Measurements from ENCODE around the gene DAW1. TPM values are rescaled to one million over a fixed set of nuclear protein-coding genes. Genes with fewer than 3 reads are reported as not detected.

Gene DAW1
- total and polyA plus RNA-seq, 2 experiments from 2014 or later: 0.81 to 2.1 TPM

DNA sequence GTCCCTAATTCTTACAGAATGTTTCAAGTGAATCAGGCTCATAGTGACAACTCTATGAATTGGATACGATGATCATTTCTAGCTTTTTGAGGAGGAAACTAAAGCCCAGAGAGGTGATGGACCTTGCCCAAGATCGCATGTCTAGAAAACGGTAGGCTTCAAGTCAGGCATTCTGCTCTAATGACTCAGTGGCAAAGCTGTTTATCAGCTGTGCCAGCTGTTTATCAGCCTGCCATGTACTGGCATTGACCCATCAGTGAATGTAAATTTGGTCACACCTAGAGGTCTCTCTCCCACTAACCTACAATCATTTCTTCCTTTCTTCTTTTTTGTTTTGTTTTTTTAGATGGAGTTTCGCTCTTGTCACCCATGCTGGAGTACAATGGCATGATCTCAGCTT, 6.1 kb upstream of the DAW1 start:
- TF ChIP-seq EZH2 (IDR thresholded peaks at IDR 0.05; ENCODE audit: insufficient read depth, poor library complexity, severe bottlenecking): no peak
- TF ChIP-seq EZH2phosphoT487 (IDR thresholded peaks at IDR 0.05; ENCODE audit: insufficient read depth, low read depth): no peak

DNA sequence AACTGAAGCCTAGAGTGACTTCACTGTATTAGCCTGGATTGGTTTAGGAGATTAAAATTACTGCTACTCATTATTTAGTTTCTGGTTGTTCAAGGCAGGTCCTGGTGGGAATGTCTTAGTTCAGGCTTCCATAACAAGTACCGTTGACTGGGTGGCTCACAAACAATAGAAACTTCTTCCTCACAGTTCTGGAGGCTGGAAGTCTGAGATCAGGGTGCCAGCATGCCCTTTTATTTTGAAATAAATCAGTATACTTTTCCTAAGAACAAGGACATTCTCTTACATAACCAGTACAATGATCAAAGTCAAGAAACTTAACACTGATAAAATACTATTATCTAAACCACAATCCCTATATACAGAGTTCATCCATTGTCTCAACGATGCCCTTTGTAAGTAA, 4.0 kb upstream of the DAW1 start:
- 93 to 95% methylated on average over 2 of the region's 2 CpGs for WGBS, 2 experiments (ENCODE audit: low coverage in 1 of 2, low lambda C conversion rate in 2 of 2, missing lambda C conversion rate in 2 of 2)
- H3K9ac ChIP-seq: no peak overlapping the region
- H3K9me2 ChIP-seq (ENCODE audit: insufficient read depth): no peaks in the 10 kb centered on the region
- H3K79me2 ChIP-seq (ENCODE audit: insufficient read depth): no peaks in the 10 kb centered on the region
- H4K20me1 ChIP-seq (ENCODE audit: insufficient read depth): no peaks in the 10 kb centered on the region
- H3K27ac ChIP-seq: no peak overlapping the region
- no peaks in the 10 kb centered on the region for H3K36me3 ChIP-seq (ENCODE audit: low read depth)
- H3K4me1 ChIP-seq (ENCODE audit: insufficient read depth): peaks cover 29% of the 10 kb centered on the region
- no peaks in the 10 kb centered on the region for H3K27me3 ChIP-seq (replicated peaks; ENCODE audit: insufficient read depth)
- no peaks in the 10 kb centered on the region for H3K9me3 ChIP-seq (ENCODE audit: low read depth)
- no peak for TF ChIP-seq EZH2phosphoT487 (IDR thresholded peaks at IDR 0.05; ENCODE audit: insufficient read depth, low read depth)
- TF ChIP-seq EZH2 (IDR thresholded peaks at IDR 0.05; ENCODE audit: insufficient read depth, poor library complexity, severe bottlenecking): no peak
- H2AFZ ChIP-seq: no peak overlapping the region
- no peak for DNase-seq
- H3K4me2 ChIP-seq (ENCODE audit: unreplicated experiment): no peak overlapping the region
- in situ Hi-C loops (cut with MboI): no loop called here
- no peak overlapping the region for H3K4me3 ChIP-seq
- peaks cover 27% of the 10 kb centered on the region for H3F3A ChIP-seq (ENCODE audit: insufficient read depth)

More for the DNA sequence above, 6.1 kb upstream of the DAW1 start:
- H3K9me3 ChIP-seq (ENCODE audit: low read depth): no peaks in the 10 kb centered on the region
- in situ Hi-C loops (cut with MboI): no loop called here
- H3K4me3 ChIP-seq: no peak overlapping the region
- no peak overlapping the region for H3K4me2 ChIP-seq (ENCODE audit: unreplicated experiment)
- H3K9me2 ChIP-seq (ENCODE audit: insufficient read depth): no peaks in the 10 kb centered on the region
- H4K20me1 ChIP-seq (ENCODE audit: insufficient read depth): no peaks in the 10 kb centered on the region
- no peaks in the 10 kb centered on the region for H3K36me3 ChIP-seq (ENCODE audit: low read depth)
- no peaks in the 10 kb centered on the region for H3K79me2 ChIP-seq (ENCODE audit: insufficient read depth)
- no peaks in the 10 kb centered on the region for H3K27me3 ChIP-seq (replicated peaks; ENCODE audit: insufficient read depth)
- peaks cover 36% of the 10 kb centered on the region for H3F3A ChIP-seq (ENCODE audit: insufficient read depth)
- no peak overlapping the region for H2AFZ ChIP-seq
- no peak overlapping the region for H3K9ac ChIP-seq
- DNase-seq: no peak
- H3K27ac ChIP-seq: no peak overlapping the region
- H3K4me1 ChIP-seq (ENCODE audit: insufficient read depth): peaks cover 34% of the 10 kb centered on the region
- 80 to 87% methylated on average over 4 of the region's 4 CpGs for WGBS, 2 experiments (ENCODE audit: low coverage in 1 of 2, low lambda C conversion rate in 2 of 2, missing lambda C conversion rate in 2 of 2)

DNA sequence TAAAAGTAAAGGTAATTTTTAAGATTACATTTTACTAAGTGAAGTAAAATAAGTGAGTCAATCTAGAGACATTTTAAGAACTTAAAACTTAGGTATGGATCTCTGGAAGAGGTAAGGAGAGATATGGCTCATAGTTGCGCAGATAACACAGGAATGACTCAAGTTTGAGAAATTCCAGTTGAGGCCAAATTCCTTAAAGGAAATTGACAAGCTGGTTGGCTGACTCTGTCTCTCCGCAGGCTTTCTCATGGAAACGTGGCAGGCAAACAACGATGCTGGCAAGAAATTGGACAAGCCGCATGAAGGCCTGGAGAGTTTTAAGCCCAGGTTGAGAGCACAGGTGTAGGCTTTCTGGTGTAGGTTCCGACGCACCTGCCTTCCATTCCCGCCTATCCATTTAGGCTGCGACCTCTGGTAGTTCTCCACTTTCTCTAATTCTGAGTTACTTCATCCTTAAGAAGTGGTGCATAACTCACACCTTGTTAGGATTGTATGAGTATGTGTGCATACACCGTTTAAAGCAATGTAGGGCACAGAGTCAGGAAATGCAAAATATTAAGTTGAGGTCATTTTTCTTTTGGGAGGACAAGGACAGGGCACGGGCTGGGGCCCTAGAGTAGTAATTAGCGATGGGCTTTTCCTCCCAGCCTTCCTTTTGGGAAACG, 589 bp upstream of the DAW1 start:
- Histone ChIP-seq H3F3A (ENCODE audit: insufficient read depth) (no peaks in the 10 kb centered on the region), H2AFZ (peak overlapping the region; percentile 98), H3K4me2 (ENCODE audit: unreplicated experiment) (peak overlapping the region; percentile 87), H3K9ac (peak overlapping the region; percentile 68), H3K36me3 (ENCODE audit: low read depth) (no peaks in the 10 kb centered on the region), H4K20me1 (ENCODE audit: insufficient read depth) (no peaks in the 10 kb centered on the region), H3K9me3 (ENCODE audit: low read depth) (no peaks in the 10 kb centered on the region), H3K27ac (no peak overlapping the region), H3K27me3 (replicated peaks; ENCODE audit: insufficient read depth) (no peaks in the 10 kb centered on the region), H3K4me3 (peak overlapping the region; percentile 71), H3K79me2 (ENCODE audit: insufficient read depth) (no peaks in the 10 kb centered on the region), H3K4me1 (ENCODE audit: insufficient read depth) (no peaks in the 10 kb centered on the region), H3K9me2 (ENCODE audit: insufficient read depth) (no peaks in the 10 kb centered on the region)
- TF ChIP-seq EZH2 (IDR thresholded peaks at IDR 0.05; ENCODE audit: insufficient read depth, poor library complexity, severe bottlenecking): no peak
- TF ChIP-seq EZH2phosphoT487 (IDR thresholded peaks at IDR 0.05; ENCODE audit: insufficient read depth, low read depth): no peak
- DNase-seq: peak; percentile 45
- in situ Hi-C loops (cut with MboI): no loop called here
- 69 to 72% methylated on average over 13 of the region's 13 CpGs for WGBS, 2 experiments (ENCODE audit: low coverage in 1 of 2, low lambda C conversion rate in 2 of 2, missing lambda C conversion rate in 2 of 2)

DNA sequence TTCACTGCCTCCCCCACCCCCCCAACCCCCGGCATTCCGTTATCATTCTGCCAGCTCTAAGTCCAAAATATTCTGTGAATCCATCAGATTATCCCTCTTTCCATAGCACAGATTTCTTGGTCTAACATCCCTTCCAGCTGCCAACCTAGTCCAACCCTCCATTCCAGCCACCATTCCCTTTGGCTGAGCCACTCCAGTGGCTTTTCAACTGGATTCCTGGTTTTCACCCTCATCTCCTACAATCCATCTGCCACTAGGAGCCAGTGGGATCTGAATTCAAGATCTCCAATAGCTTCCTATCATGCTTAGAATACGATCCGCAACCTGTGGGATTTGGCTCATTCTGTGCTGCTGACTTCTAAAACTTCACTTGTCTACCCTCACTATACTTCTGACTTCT, 1.2 kb downstream of the DAW1 start:
- H3K79me2 ChIP-seq (ENCODE audit: insufficient read depth): no peaks in the 10 kb centered on the region
- no peak overlapping the region for H3K9ac ChIP-seq
- no peaks in the 10 kb centered on the region for H3K27me3 ChIP-seq (replicated peaks; ENCODE audit: insufficient read depth)
- DNase-seq: no peak
- 98 to 99% methylated on average over 4 of the region's 4 CpGs for WGBS, 2 experiments (ENCODE audit: low coverage in 1 of 2, low lambda C conversion rate in 2 of 2, missing lambda C conversion rate in 2 of 2)
- H3K4me2 ChIP-seq (ENCODE audit: unreplicated experiment): no peak overlapping the region
- in situ Hi-C loops (cut with MboI): no loop called here
- H3K4me1 ChIP-seq (ENCODE audit: insufficient read depth): peaks cover 14% of the 10 kb centered on the region
- no peak overlapping the region for H3K4me3 ChIP-seq
- H3K9me3 ChIP-seq (ENCODE audit: low read depth): no peaks in the 10 kb centered on the region
- no peaks in the 10 kb centered on the region for H3K36me3 ChIP-seq (ENCODE audit: low read depth)
- TF ChIP-seq EZH2phosphoT487 (IDR thresholded peaks at IDR 0.05; ENCODE audit: insufficient read depth, low read depth): no peak
- TF ChIP-seq EZH2 (IDR thresholded peaks at IDR 0.05; ENCODE audit: insufficient read depth, poor library complexity, severe bottlenecking): no peak
- H3K9me2 ChIP-seq (ENCODE audit: insufficient read depth): no peaks in the 10 kb centered on the region
- no peak overlapping the region for H3K27ac ChIP-seq
- H2AFZ ChIP-seq: no peak overlapping the region
- no peaks in the 10 kb centered on the region for H4K20me1 ChIP-seq (ENCODE audit: insufficient read depth)
- H3F3A ChIP-seq (ENCODE audit: insufficient read depth): peaks cover 15% of the 10 kb centered on the region

Data from GM23248 (cell line).